ENCODE results near the gene C1QL2. TPM values are rescaled to one million over a fixed set of nuclear protein-coding genes. Genes with fewer than 3 reads are reported as not detected.

The C1QL2 gene
- total RNA-seq, 2 experiments from 2014 or later, result not detected

DNA sequence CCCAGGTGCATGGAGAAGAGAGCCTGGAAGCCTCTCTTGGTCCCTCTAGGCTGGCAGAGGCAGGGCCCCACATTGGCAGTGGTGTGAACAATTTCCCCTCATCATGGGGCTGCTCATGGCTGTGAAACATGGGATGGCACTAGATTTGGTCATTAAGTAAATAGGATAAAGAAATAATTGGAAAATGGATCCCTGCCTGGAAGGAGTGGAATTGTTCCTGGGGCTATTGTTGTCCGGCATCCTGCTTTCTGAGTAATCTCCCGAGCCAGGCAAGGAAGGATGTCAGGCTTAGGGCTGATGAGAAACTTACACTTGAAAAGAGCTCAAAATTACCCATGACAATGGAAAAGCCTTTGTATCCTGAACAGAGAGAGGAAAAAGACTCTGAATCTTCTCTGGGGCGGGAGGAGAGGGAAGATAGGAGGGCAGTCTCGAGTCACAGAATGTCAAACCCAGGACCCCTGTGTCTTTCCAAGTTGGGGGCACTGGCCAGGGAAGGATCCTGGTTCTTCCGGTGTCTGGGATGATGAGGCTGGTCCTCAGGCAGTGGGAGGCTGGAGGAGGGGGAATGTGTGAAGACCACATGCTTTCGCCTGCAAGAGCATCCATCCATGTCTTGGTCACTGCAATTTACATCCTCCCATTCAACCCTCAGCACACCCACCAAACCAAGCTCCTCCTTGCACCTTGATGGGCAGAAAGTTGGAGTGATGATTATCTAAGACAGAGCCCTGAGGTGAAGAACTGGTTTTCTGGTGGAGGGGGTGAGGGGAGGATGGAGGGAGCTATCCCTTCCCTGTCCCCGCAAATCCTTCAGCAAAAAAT is 38.0 kb upstream of the C1QL2 start:
- Mint-ChIP-seq H3K4me1 (ENCODE audit: low read depth) (no peaks in the 10 kb centered on the region), H3K9me3 (no peaks in the 10 kb centered on the region), H3K27me3 (peaks cover 9% of the 10 kb centered on the region), H3K4me3 (no peak overlapping the region), H3K36me3 (ENCODE audit: low read depth) (no peaks in the 10 kb centered on the region), H3K27ac (no peak overlapping the region)
- ChIA-PET POLR2A (no interaction called here), CTCF (no interaction called here)
- intact Hi-C loops (cut with micrococcal nuclease), result no loop called here
- DNase-seq (no peak), ATAC-seq (no peak)
- TF ChIP-seq, protein P1, sequence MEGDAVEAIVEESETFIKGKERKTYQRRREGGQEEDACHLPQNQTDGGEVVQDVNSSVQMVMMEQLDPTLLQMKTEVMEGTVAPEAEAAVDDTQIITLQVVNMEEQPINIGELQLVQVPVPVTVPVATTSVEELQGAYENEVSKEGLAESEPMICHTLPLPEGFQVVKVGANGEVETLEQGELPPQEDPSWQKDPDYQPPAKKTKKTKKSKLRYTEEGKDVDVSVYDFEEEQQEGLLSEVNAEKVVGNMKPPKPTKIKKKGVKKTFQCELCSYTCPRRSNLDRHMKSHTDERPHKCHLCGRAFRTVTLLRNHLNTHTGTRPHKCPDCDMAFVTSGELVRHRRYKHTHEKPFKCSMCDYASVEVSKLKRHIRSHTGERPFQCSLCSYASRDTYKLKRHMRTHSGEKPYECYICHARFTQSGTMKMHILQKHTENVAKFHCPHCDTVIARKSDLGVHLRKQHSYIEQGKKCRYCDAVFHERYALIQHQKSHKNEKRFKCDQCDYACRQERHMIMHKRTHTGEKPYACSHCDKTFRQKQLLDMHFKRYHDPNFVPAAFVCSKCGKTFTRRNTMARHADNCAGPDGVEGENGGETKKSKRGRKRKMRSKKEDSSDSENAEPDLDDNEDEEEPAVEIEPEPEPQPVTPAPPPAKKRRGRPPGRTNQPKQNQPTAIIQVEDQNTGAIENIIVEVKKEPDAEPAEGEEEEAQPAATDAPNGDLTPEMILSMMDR (IDR thresholded peaks at IDR 0.05), result no peak

DNA sequence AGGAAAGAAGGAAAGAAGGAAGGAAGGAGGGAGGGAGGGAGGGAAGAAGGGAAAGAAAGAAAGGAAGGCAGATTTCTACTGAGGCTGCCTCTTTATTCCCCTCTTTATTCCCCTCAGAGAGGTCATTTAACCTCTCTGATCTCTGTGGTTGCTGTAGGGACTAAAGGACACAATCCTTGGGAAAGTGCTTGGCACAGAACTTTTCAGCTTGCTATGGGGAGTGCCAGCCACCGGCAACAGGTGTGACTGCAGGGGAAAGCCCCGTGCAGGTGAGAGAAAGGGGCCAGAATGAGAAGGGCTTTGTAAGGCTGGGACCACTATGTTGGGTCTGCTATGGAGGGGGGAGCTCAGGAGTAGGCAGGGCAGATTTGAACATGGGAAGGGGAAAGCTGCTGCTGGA is 37.3 kb upstream of the C1QL2 start:
- TF ChIP-seq, protein P1 (IDR thresholded peaks at IDR 0.05), result no peak
- Mint-ChIP-seq H3K4me3 (no peak overlapping the region), H3K27me3 (peaks cover 9% of the 10 kb centered on the region), H3K9me3 (no peaks in the 10 kb centered on the region), H3K36me3 (ENCODE audit: low read depth) (no peaks in the 10 kb centered on the region), H3K4me1 (ENCODE audit: low read depth) (no peaks in the 10 kb centered on the region), H3K27ac (no peak overlapping the region)
- ChIA-PET POLR2A (no interaction called here), CTCF (no interaction called here)
- no peak for DNase-seq
- intact Hi-C loops (cut with micrococcal nuclease), result no loop called here
- no peak for ATAC-seq

DNA sequence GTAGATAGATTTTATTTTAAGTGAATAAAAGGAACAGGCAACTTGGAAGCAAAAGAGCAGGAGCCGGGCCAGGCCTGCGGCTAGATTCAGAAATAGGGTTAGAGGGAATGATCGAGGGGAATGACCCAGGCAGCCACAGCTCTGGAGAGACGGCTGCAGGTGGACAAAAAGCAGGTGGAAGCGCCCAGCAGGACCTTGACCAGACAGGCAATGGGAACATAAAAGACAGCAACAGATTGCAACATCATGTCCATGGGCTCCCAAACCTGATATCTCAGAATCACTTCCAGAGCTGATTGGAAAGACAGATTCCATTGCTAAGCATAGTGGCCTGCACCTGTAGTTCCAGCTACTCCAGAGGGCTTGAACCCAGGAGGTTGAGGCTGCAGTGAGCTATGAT is 36.5 kb upstream of the C1QL2 start:
- Mint-ChIP-seq H3K9me3 (no peaks in the 10 kb centered on the region), H3K27ac (no peak overlapping the region), H3K4me3 (no peak overlapping the region), H3K27me3 (peaks cover 9% of the 10 kb centered on the region), H3K4me1 (ENCODE audit: low read depth) (no peaks in the 10 kb centered on the region), H3K36me3 (ENCODE audit: low read depth) (no peaks in the 10 kb centered on the region)
- ChIA-PET POLR2A (no interaction called here), CTCF (no interaction called here)
- intact Hi-C loops (cut with micrococcal nuclease), result no loop called here
- ATAC-seq, result no peak
- no peak for DNase-seq
- TF ChIP-seq, protein P1 (IDR thresholded peaks at IDR 0.05), result no peak

DNA sequence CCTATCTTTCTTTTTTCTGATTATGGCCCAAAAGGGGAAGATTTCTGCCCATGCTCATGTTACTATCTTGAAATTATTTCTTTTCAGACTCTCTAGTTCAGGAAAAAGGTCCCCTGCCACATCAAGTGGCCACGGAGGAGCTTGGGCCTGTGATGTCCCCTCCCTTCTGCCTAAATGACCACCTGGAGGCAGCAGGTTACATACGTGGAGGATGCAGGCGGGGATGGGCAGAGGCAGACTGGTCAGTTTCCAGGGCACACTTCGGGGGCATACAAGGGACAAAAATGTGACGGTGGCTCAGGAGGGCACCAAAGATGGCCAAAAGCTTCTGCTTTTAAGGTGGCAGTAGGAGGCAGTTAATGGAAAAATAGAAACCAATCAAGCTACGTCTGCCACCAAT is 34.3 kb upstream of the C1QL2 start:
- POLR2A ChIA-PET, result no interaction called here
- Mint-ChIP-seq H3K36me3 (ENCODE audit: low read depth) (no peaks in the 10 kb centered on the region), H3K27me3 (peaks cover 9% of the 10 kb centered on the region), H3K4me1 (ENCODE audit: low read depth) (no peaks in the 10 kb centered on the region), H3K4me3 (no peak overlapping the region), H3K27ac (no peak overlapping the region), H3K9me3 (no peaks in the 10 kb centered on the region)
- no peak for DNase-seq
- CTCF ChIA-PET, result no interaction called here
- intact Hi-C loops (cut with micrococcal nuclease), result no loop called here
- no peak for ATAC-seq
- TF ChIP-seq, protein P1 (IDR thresholded peaks at IDR 0.05), result no peak

DNA sequence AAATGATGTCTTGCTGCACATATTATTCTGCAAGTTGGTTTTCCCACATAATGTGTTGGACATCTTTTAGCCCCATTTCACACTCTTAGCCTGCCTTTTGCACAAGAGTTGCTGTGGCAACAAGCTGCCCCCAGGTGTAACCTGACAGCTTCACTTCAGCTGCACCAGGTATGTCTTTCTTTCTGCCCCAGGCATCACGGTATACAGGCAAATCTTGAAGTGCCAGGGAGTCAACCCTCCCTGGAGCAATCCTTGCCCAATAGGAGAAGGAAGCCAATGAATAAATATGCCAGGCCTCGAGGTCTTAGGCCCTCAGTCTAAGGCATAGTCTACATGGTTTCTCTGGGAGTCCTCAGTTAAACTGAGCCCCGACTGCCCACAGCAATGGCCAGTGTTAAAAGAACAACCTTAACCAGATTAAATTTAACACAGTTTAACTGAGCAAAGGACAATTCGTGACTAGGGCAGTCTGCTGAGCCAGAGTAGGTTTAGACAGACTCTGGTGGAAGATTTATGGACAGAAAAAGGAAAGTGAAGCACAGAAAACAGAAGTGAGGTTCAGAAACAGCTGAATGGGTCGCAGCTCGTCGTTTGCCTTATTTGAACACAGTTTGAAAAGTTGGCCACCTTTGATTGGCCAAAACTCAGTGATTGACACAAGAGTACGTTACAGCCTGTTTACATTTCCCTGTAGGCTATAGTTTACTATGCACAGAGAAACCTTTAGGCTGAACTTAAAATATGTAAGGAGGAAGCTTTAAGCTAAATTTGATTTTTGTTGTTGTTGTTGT is 32.0 kb upstream of the C1QL2 start:
- Mint-ChIP-seq H3K4me3 (no peak overlapping the region), H3K9me3 (no peaks in the 10 kb centered on the region), H3K27me3 (peaks cover 7% of the 10 kb centered on the region), H3K27ac (no peak overlapping the region), H3K36me3 (ENCODE audit: low read depth) (no peaks in the 10 kb centered on the region), H3K4me1 (ENCODE audit: low read depth) (no peaks in the 10 kb centered on the region)
- ATAC-seq, result no peak
- TF ChIP-seq, protein P1 (IDR thresholded peaks at IDR 0.05), result no peak
- DNase-seq, result no peak
- ChIA-PET CTCF (no interaction called here), POLR2A (no interaction called here)
- intact Hi-C loops (cut with micrococcal nuclease), result no loop called here
